GM20000 (cell line): ENCODE data around the gene HMG20B.

ENCODE experiments used
- DNase-seq: peaks from one replicate; pipeline ENCODE4 v3.0.0; 2012; ENCODE audit warnings: low spot score
- TF ChIP-seq, protein P1 (sequence below): IDR thresholded peaks from 2 replicates; pipeline ENCODE4 v1.5.1; 2012; ENCODE audit warnings: mild to moderate bottlenecking, control low read depth; ENCODE audit errors: extremely low read depth, missing control alignments

The HMG20B gene

GRCh38 chr19:3612901-3613741 is 40.4 kb downstream of the HMG20B start:
- TF ChIP-seq, protein P1, sequence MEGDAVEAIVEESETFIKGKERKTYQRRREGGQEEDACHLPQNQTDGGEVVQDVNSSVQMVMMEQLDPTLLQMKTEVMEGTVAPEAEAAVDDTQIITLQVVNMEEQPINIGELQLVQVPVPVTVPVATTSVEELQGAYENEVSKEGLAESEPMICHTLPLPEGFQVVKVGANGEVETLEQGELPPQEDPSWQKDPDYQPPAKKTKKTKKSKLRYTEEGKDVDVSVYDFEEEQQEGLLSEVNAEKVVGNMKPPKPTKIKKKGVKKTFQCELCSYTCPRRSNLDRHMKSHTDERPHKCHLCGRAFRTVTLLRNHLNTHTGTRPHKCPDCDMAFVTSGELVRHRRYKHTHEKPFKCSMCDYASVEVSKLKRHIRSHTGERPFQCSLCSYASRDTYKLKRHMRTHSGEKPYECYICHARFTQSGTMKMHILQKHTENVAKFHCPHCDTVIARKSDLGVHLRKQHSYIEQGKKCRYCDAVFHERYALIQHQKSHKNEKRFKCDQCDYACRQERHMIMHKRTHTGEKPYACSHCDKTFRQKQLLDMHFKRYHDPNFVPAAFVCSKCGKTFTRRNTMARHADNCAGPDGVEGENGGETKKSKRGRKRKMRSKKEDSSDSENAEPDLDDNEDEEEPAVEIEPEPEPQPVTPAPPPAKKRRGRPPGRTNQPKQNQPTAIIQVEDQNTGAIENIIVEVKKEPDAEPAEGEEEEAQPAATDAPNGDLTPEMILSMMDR = no peak
- DNase-seq = no peak

GRCh38 chr19:3613818-3614661 is 41.3 kb downstream of the HMG20B start:
- TF ChIP-seq, protein P1 = no peak
- no peak for DNase-seq

DNA sequence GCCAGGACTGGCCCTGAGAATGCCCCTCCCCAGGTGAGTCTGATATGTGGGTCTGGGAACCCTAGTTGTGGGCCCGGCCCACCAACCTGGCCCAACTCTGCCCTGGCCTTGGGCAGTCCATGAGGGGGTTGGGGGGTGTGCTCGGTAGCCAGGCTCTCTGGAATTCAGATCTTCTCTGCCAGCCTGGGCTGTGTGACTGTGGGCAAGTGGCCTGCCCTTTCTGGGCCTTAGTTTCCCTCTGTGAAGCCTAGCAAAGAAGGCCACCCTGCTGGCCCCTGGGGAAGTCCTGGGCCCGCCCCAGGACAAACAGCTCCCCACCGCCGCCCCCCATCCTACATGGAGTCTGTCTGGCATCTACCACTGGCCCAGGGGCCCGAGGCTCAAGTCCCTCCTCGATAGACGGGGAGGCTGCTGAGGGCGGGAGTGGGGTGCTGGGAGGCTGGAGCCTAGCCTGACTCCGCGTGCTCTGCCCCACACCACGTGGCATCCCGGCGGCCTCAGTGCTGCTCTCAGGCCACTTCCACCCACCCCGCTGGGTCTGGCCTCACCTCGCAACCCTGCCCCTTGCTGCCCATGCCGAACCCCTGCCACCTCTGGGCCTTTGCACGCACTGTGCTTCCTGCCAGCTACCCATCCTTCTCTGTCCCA is 42.2 kb downstream of the HMG20B start:
- DNase-seq = no peak
- TF ChIP-seq, protein P1 = no peak

DNA sequence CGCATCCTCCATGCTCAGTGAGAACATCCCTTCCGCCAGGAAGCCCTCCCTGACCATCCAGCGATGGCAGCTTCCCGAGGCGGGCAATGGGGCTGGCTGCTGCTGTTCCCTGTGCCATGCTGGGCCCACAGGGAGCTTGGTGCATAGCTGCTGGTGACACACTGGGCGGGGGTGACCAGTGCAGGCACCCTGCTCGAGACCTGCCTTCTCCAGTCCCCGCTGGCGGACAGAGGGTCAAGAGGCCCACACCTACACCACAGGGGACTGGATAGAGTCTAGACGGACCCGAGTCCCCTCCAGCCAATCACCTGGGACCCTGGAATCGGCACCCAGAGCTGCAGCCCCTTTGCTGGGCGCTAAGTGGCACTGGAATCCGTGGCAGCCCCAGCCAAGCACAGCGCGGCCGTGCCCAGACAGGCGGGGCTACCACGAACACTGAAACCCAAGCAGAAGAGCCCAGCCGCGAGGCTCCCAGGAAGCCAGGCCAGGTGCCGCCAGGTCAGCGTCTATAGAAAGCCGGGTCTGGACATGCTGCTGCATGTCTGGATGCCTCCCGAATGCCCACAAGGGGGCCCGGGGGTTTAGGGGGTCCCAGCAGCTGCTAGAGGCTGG is 42.9 kb downstream of the HMG20B start:
- TF ChIP-seq, protein P1 = no peak
- DNase-seq = no peak

DNA sequence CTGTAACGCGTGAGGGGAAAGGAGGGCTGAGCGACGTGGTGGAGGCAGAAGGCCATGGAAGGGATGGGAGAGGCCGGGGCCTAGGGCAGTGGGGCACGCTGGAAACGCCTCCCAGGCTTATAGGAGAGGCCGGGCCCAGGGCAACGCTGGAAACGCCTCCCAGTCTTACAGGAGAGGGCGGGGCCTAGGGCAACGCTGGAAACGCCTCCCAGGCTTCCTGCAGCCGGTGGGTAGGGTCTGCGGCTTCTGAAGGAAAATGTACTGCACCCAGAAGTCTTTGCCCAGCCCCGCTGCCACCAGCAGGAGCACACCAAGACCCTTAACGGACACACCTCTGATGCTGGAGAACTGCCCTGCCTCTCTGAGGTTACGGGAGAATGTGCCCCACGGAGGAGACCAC is 44.7 kb downstream of the HMG20B start:
- DNase-seq = no peak

GRCh38 chr19:3618144-3618810 is 45.5 kb downstream of the HMG20B start:
- DNase-seq = peak; percentile 94
- TF ChIP-seq, protein P1 = peak; percentile 92

More for the DNA sequence above, 44.7 kb downstream of the HMG20B start:
- TF ChIP-seq, protein P1 = no peak
